ENCODE measurements around the gene TXNRD2.
A peak's percentile ranks its signal among the peaks of the same experiment; 100 is the strongest.

TXNRD2 gene

GRCh38 chr22:19979712-19980493 is 38.3 kb upstream of the TXNRD2 start:
- no peak for DNase-seq

GRCh38 chr22:19978748-19979147 is 37.1 kb upstream of the TXNRD2 start:
- no peak for DNase-seq

GRCh38 chr22:19977296-19978243 is 36.0 kb upstream of the TXNRD2 start:
- no peak for DNase-seq

- no peak for DNase-seq
Measured at GRCh38 chr22:19976671-19977070, 35.1 kb upstream of the TXNRD2 start.

- no peak for DNase-seq
Measured at GRCh38 chr22:19975707-19976035, 34.1 kb upstream of the TXNRD2 start.

- no peak for DNase-seq
Measured at GRCh38 chr22:19974935-19975706, 33.5 kb upstream of the TXNRD2 start.

GRCh38 chr22:19974268-19974861 is 32.7 kb upstream of the TXNRD2 start:
- no peak for DNase-seq

- no peak for DNase-seq
Measured at GRCh38 chr22:19973551-19974267, 32.1 kb upstream of the TXNRD2 start.

GRCh38 chr22:19972652-19973550 is 31.3 kb upstream of the TXNRD2 start:
- DNase-seq = no peak

GRCh38 chr22:19972251-19972650 is 30.6 kb upstream of the TXNRD2 start:
- no peak for DNase-seq

GRCh38 chr22:19971276-19972124 is 29.9 kb upstream of the TXNRD2 start:
- peak in 2 of 6 experiments; percentile 10 to 13 for DNase-seq

- peak; percentile 39 to 81 (median 70) for DNase-seq
Measured at GRCh38 chr22:19970479-19971275, 29.1 kb upstream of the TXNRD2 start.

GRCh38 chr22:19970031-19970478 is 28.4 kb upstream of the TXNRD2 start:
- DNase-seq = no peak

GRCh38 chr22:19969141-19969928 is 27.7 kb upstream of the TXNRD2 start:
- no peak for DNase-seq

- DNase-seq = no peak
Measured at GRCh38 chr22:19968450-19968891, 26.9 kb upstream of the TXNRD2 start.

- DNase-seq = no peak
Measured at GRCh38 chr22:19967850-19968449, 26.3 kb upstream of the TXNRD2 start.

- DNase-seq = no peak
Measured at GRCh38 chr22:19966908-19967750, 25.5 kb upstream of the TXNRD2 start.
